NT2/D1 (cell line): ENCODE results near the gene NPY5R.

Experiments used
- YY1 ChIP-seq: IDR thresholded peaks from 2 replicates; pipeline ENCODE4 v1.6.1; 2011; ENCODE audit not compliant: insufficient read length, insufficient read depth
- ZNF274 ChIP-seq: IDR thresholded peaks from 2 replicates; pipeline ENCODE4 v1.6.1; 2011; ENCODE audit warnings: mild to moderate bottlenecking, low read depth, low read length

- TF ChIP-seq YY1 (no peak), ZNF274 (no peak)
Observed at GRCh38 chr4:163356104-163356503, 12.4 kb downstream of the NPY5R start.
